SK-N-SH treated with all-trans-retinoic acid at 6 μM for 48 hours (cell line): ENCODE measurements around the gene AAK1.

Source experiments
- BACH2 ChIP-seq: fragments of 250-450 bp; sonication (Bioruptor Pico); IDR thresholded peaks from 2 replicates; pipeline ENCODE4 v1.9.0; 2021; ENCODE audit warnings: mild to moderate bottlenecking, borderline replicate concordance
- CSDC2 ChIP-seq: fragments of 250-450 bp; sonication (Bioruptor Pico); IDR thresholded peaks from 2 replicates; pipeline ENCODE4 v1.5.0; 2020; ENCODE audit warnings: mild to moderate bottlenecking, moderate library complexity
- CSRNP3 ChIP-seq: fragments of 250-450 bp; sonication (Bioruptor Pico); IDR thresholded peaks from 2 replicates; pipeline ENCODE4 v1.5.1; 2021; ENCODE audit warnings: mild to moderate bottlenecking, moderate library complexity
- GLIS3 ChIP-seq: fragments of 250-450 bp; sonication (Bioruptor Pico); IDR thresholded peaks from 2 replicates; pipeline ENCODE4 v1.5.0; 2020; ENCODE audit warnings: mild to moderate bottlenecking, moderate library complexity
- OSR1 ChIP-seq: fragments of 250-450 bp; sonication (Bioruptor Pico); IDR thresholded peaks from 2 replicates; pipeline ENCODE4 v1.8.0; 2022; ENCODE audit warnings: moderate library complexity, mild to moderate bottlenecking, inconsistent platforms
- PATZ1 ChIP-seq: fragments of 250-450 bp; sonication (Bioruptor Pico); IDR thresholded peaks from 2 replicates; pipeline ENCODE4 v1.8.0; 2020; ENCODE audit warnings: mild to moderate bottlenecking, moderate library complexity, borderline replicate concordance
- PPARA ChIP-seq: fragments of 250-450 bp; sonication (Bioruptor Pico); IDR thresholded peaks from 2 replicates; pipeline ENCODE4 v1.5.0; 2020; ENCODE audit warnings: mild to moderate bottlenecking, borderline replicate concordance
- TCF4 ChIP-seq: fragments of 250-450 bp; sonication (Bioruptor Pico); IDR thresholded peaks from 2 replicates; pipeline ENCODE4 v1.8.0; 2021; ENCODE audit warnings: mild to moderate bottlenecking, moderate library complexity, borderline replicate concordance
- TOX ChIP-seq: fragments of 250-450 bp; sonication (Bioruptor Pico); IDR thresholded peaks from 2 replicates; pipeline ENCODE4 v1.8.0; 2021; ENCODE audit warnings: mild to moderate bottlenecking, moderate library complexity, borderline replicate concordance
- ZC3H10 ChIP-seq: fragments of 250-450 bp; sonication (Bioruptor Pico); IDR thresholded peaks from 2 replicates; pipeline ENCODE4 v1.5.1; 2021; ENCODE audit warnings: mild to moderate bottlenecking, moderate library complexity
- ZFP3 ChIP-seq: fragments of 250-450 bp; sonication (Bioruptor Pico); IDR thresholded peaks from 2 replicates; pipeline ENCODE4 v1.5.0; 2020; ENCODE audit warnings: mild to moderate bottlenecking, moderate library complexity
- ZNF565 ChIP-seq: fragments of 450-650 bp; formaldehyde crosslinking; conservative IDR thresholded peaks from 2 replicates; pipeline ENCODE4 v1.5.0; 2020; ENCODE audit warnings: low read depth, mild to moderate bottlenecking, moderate library complexity
- ZNF70 ChIP-seq: fragments of 450-650 bp; formaldehyde crosslinking; IDR thresholded peaks from 2 replicates; pipeline ENCODE4 v1.5.0; 2020; ENCODE audit warnings: mild to moderate bottlenecking, moderate library complexity

GRCh38 chr2:69449906-69450305 lies 193.6 kb downstream of the AAK1 start:
- TF ChIP-seq ZNF565 (CRISPR knock-in tag) = no peak
- TF ChIP-seq PATZ1 = no peak
- TF ChIP-seq CSRNP3 (CRISPR knock-in tag) = no peak
- no peak for TF ChIP-seq ZFP3 (CRISPR knock-in tag)
- no peak for TF ChIP-seq TOX (CRISPR knock-in tag)
- TF ChIP-seq OSR1 (CRISPR knock-in tag) = no peak
- no peak for TF ChIP-seq ZNF70
- TF ChIP-seq GLIS3 = no peak
- TF ChIP-seq ZC3H10 (CRISPR knock-in tag) = no peak
- no peak for TF ChIP-seq CSDC2
- TF ChIP-seq TCF4 (CRISPR knock-in tag) = no peak
- TF ChIP-seq PPARA = no peak
- no peak for TF ChIP-seq BACH2 (CRISPR knock-in tag)
